DMS79 (cell line): Measurements from ENCODE around the gene DNAH14.

Experiments
- DNase-seq: peaks from one replicate; lab custom pipeline; 2025; lab: John Stamatoyannopoulos, UW

DNAH14 gene

DNA sequence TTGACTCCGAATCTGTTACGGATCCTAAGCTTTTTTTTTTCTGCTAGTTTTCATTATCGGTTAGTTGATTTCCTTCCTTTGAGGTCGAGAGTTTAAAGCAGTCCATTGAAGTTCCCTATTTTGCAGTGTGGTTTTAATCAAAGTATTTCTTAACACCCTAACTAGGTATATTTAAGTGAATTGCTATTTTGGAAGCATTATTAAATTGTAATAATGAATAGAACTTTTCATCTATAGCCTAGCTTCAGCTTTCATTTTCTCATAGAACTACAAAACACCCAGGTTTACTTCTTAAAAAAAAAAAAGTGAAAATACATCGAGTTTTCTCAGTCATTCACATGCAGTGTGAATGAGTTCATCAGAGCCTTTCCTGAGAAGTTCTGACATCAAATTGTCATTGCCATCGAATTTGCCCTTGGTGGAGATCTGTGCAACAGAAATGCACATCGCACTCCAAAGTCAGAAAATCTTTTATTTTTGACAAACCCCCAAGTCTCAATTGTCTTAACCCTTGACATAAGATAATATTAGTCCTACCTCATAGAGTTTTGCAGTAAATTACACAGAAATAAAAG lies 499.5 kb downstream of the DNAH14 start:
- no peak for DNase-seq

DNA sequence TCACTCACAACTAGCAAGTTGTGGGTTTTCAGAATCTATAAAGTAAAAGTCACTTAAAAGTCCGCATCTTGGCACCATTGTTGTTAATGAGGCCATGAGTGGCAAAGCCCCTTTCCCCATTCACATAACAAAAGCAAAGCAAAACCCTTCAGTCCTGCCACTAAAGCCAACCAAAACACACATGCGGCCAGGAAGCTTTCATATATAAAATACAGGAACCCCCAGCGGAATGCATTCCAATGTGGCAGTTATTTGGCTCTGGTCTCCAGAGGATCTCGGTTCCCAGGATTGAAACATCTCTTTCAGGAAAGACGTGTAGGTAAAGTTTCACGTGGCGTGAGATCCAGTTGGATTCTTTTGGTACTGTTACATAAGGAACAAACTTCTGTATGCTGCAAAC lies 500.8 kb downstream of the DNAH14 start:
- no peak for DNase-seq

DNA sequence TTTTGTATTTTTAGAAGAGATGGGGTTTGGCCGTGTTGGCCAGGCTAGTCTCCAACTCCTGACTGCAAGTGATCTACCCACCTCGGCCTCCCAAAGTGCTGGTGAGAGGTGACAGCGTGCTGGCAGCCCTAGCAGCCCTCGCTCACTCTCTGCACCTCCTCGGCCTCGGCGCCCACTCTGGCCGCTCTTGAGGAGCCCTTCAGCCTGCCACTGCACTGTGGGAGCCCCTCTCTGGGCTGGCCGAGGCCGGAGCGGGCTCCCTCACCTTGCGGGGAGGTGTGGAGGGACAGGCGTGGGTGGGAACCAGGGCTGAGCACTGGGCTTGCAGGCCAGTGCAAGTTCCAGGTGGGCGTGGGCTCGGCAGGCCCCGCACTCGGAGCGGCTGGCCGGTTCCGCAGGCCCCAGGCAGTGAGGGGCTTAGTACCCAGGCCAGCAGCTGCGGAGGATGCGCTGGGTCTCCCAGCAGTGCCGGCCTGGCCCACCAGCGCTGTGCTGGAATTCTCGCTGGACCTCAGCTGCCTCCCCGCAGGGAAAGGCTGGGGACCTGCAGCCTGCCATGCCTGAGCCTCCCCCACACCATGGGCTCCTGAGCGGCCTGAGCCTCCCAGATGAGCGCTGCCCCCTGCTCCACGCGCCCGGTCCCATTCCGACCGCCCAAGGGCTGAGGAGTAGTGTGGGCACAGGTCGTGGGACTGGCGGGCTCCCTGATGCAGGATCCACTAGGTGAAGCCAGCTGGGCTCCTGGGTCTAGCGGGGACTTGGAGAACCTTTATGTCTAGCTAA lies 501.8 kb downstream of the DNAH14 start:
- DNase-seq = no peak

DNA sequence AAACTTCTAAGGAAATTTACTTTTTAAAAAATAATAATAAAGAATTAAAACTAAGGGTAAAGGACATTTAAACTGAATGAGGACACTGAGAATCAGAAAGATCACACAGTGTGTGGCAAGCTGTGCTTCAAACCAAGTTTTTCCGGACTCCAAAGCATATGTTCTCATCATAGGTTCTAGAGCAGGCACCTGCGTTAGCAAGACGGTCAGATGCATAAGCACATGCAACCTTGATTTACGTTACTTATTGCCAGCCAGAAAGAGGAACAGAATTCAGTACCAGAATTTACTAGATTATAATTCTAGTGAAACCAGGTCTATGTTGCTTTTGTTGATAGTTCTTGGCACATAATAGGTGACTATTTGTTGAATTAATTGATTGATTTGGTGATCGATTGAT lies 504.6 kb downstream of the DNAH14 start:
- DNase-seq = no peak

DNA sequence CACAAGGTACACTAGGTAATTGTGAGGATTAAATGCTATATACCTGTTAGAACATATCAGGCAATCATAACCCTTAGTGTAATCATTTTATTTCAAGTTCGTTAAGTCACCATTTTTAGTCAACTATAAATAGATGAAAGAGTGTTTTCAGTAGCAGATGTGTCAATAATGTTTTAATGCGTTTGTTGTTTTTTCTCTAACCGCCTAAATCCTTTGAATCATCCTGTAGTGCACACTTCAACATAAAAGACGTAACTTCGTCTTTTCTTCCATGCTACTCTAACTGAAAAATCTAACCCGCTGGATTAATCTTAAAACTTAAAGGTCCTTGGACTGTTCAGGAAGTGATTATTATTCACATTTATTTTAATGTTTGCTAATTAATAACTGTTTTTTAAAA lies 505.6 kb downstream of the DNAH14 start:
- no peak for DNase-seq

DNA sequence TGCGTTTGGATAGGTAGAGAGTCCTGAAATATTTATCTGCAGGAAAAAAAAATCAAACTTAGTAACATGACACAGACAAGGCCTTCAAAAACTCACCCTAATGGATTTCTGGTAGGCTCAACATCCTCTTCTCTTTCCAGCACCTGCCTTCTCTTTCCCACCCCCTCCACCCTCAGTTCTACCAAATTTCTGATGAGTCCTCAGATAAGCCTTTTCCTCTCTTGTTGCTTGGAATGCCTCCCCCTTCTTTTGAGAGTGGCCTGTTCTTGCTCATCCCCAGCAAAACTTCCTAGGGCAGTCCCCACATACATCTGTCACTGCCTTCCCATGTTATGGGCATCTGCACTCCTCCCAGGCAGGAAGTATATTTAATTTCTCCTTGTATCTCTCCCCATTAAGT lies 506.0 kb downstream of the DNAH14 start:
- no peak for DNase-seq

DNA sequence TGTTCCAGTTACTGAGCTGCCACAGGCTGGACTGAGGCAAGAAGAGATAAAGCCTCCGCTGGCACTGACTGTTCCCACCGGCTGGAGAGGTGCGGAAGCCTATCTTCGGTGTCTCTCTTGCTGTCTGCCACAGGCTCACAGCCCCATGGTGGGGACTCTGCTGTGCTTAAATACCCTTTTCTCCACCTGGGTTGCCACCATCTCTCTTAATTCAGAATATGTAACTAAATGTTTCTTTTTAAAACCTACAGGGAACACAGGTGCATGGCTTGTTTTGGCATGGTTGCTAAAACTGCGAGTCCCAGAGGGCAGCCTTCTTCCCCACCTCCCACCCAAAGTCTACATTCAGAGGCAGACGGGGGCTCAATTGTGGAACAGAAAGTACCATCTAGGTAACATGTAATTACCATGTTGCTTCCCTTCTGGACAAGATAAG lies 506.5 kb downstream of the DNAH14 start:
- DNase-seq = no peak

DNA sequence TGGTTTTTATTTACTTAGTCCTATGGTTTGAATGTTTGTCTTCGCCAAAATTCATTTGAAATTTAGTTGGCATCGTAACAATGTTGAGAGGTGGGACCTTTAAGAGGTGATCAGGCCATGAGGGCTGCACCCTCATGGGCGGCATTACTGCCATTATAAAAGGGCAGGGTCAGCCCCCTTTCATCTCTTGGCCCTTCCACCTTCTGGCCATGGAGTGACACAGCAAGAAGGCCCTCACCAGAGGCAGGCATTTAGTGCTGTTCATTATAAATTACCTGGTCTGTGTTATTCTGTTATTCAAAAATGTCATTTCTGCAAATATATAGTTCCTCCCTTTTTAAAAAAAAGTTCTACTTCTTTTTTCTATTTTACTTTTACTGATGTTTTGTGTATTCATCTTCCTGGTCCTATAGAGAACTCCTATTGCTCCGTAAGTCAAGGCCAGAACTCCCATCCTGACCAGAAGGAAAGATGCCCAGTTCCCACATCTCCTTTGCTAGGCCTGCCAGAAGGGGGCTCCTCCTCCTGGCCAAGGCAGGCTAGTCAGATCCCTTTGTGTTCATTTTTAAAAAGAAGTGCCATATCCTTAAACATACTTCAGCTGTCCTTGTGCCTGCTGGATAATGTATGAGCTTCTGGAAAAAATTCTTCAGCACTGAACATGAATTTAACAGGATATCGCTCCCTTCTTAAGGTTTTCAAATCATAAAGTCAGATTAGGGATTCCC lies 508.4 kb downstream of the DNAH14 start:
- no peak for DNase-seq

DNA sequence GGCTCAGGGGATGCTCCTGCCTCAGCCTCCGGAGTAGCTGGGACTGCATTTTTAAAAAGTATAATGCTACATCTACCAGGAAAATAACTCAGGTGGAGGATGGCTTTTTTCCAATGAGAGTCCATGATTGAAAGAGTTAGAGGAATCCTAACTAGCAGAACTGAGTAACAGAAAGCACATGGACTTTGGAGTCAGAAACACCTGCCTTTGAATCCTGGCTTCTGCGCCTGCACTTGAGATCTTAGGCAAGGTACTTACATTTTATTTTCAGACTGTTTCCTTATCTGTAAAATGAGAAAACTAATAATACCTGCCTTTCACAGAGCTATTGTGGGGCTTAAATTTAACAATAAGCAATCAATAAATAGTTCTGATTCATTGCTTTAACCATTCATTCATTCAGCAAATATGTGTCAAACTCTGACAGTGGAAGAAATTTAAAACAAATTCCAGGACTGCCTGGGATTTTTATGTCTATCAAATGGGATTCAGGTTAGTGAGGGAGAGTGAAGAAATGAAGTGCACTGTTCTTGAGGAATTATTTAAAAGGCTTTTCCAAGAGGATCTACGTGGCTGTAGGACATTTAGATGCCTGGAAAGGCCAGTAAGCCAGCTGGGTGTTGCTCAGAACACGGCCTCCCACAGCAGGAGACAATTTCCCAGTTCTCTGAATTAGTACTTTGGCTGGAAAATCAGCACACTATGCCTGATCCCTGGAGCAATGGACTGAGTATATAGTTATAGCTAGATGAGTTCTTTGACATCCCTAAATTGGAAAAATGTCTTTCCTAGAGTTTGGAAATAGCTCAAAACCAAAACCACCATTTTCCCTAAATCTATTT lies 511.1 kb downstream of the DNAH14 start:
- no peak for DNase-seq

DNA sequence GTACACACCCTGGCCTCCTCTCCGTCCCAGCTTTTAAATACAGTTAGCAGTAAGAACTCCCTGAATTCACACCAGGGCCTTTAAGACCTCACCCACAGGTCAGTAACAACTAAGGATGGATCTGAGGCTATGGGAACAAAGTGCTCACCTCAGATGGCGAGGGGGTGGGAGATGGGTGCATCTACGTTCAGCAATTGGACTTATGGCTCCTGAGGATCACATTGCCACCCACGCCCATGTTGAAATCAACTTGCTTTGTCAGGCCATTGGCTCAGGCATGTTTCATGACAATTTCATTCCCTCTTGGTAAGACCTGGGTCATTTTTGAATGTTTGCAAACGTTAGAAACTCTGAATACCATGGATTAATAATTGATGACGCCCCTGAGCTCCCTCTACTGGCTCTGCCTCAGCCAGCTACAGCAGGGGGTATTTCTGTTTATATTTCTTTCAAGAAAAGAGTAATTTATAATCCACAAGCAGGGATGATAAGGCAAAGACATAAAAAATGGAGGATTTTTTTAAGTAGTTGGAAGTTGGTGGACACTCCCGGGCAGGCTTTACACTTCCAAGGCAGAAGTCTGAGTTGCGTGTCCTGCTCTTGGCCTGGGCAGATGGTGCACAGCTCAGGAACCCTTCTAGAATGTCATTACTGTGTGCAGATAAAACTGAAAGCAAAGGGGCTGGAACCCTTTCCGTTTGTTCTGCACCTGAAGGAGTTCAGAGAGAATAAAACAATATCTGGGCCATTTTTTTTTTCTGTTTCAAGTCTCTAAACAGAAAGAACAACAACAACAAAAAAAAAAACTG lies 512.0 kb downstream of the DNAH14 start:
- DNase-seq = no peak

DNA sequence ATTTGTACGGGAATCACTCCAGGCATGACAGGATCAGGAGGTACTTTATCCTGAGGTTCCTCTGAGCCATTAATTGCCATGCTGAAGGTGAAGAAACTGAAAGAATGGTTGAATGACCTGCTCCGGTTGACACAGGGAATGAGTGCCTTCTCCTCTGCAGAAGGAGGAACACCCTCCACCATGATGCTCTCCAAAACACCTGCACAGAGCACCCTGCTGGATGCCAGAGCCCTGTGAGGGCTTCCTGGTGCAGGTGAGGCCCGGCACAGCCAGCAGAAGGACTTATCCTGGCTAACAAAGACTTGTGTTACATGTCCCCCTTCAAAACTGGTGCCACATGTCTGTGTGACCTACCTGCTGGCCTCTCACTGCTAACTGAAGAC lies 512.6 kb downstream of the DNAH14 start:
- no peak for DNase-seq

DNA sequence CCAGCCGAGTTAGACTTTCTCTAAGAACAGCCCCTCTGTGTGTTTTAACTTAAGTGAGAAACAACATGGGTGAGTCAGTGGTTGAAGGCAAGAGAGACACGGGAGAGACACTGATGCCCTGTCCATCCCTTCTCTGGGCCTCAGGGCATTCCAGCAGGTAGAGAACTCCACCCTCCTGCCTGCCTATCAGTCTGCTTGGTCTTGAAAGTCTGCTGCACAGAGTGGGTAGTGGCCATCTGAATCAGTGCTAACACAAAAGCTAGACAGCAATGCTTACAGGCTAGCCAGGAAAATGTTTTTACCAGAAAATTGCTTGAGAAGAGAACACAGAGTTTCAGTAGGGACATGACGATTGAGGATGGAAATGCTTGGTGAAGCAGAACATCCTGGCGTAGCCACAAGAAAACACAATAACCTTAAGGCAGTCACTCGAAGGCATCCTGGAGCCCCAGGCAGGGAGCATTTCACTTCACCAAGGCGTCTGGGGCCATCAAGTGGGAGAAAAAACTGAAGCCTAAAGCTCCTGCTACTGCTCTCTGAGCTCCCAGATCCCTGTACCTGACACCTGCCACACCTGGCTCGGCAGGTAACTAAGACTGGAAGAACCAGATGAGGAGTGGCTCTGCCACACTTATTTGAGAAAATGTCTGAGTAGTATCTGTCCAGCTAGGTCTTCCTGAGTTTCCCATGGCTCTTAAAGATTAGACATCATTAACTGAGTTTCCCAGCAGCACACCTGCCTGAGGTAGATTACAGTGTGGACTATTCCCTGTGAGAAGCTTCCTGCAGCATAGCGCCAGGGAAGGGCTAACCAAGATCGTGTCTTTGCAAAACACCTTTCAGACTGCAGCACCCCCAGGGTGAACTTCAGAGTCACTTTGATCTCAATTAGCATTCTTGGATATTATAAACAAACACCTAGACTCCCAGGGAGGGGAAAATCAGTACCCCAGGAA lies 516.4 kb downstream of the DNAH14 start:
- DNase-seq = peak; percentile 53

DNA sequence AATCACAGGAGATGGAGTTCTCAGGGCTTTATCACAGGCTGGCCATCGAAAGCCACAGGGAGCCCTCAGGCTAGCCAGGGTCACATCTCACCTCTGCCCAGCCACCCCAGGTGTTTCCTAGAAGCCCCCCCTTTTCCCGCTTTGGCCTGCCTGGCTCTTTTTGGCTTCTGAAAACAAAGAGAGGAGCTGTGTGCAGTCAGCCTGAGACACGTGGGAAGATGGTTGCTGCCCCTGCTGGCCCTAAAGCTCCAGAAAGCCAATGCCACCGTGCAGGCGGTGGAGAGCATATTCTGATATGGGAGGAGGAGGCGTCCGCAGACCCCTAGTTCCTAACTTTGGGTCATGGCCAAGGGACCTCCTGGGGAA lies 517.1 kb downstream of the DNAH14 start:
- DNase-seq = no peak

DNA sequence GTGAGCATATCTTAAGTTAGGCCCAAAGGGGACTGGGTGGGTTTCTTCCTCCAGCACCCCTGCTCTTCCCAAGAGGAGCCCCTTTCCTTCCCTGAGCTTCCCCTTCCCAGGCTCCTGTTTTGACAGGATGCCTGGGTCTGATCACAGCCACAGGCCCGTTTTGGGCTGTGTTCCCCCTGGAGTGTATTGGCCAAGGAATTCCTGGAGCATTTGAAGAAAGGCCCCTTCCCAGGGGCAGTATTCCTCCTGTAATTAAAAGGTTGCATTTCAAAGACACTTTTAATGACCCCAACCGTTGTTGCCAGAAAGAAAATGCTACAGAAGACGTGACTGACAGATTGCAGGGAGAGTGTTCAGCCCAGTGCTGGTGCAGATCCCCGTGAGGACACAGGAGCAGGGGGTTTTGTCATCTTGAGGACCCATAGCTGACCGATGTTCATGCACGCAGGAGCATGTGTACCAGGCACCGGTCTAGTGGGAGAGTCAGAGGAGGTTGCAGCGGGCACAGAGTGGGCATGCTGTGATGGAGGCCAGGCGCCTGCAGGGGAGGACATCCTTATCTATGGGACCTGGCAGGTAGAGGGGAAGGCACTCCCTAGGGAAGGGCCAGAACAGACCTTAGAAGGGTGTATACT lies 517.6 kb downstream of the DNAH14 start:
- no peak for DNase-seq

DNA sequence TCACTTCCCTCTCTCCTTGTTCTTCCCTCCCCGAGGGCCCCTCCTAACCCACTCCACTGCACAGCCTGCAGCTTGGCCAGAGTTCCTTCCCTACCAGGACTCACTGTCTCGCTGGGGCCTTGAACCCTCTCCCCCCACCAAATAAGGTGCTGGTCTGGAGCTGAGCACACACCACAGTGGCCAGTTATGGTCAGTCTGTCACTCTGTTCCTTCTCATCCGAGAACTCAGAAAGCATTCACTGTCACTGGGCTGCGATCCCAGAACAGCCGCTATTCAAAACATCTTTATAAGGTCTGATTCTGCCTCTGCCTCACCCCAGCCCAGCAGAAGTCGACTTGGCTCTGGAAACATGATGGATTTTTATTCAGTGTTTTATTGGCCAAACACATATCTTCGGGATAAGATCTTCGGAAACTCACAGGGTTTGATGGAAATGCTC lies 518.2 kb downstream of the DNAH14 start:
- no peak for DNase-seq

DNA sequence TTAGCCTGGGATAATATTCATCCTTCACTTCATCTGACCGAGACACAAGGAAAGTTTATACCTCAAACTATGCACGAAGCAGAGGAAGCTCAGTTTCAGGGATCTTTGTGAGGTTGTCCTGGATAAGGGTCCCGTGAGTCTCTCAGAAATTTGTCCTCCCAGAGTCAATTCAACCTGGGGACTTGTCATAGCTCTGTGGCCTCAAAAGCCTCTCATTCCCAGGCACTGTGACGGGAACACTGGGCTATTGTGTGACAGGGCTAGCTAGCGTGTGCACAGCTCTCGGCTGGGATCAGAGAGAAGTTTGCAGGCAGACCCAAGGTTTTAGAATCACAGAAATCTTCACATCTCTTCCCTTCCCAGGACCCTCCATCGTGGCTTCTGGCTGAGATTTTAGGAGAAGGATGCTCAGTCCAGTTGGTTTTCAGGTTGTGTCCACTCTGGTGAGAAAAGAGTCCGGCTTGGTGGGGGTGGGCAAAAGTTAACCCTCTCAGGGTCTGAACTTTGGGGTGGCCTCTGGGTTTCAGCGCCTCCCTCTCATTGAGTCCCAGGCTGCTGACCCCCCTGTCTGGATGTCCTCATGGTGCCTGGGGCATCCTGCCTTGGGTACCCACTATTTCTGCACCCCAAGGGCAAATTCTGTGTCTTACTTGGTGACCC lies 518.8 kb downstream of the DNAH14 start:
- DNase-seq = no peak
